Adipocyte (in vitro differentiated cells): Measurements from ENCODE around the gene PLCB2.
A peak's percentile ranks its signal among the peaks of the same experiment; 100 is the strongest.

ENCODE experiments used
- DNase-seq: peaks from one replicate; pipeline ENCODE4 v3.0.0-alpha.2; 2015; ENCODE audit warnings: low read depth
- H3K27me3 ChIP-seq: replicated peaks from 2 replicates; pipeline ENCODE4 v1.7.0; 2013; ENCODE audit warnings: mild to moderate bottlenecking, low read length, moderate library complexity; ENCODE audit not compliant: control insufficient read depth, insufficient read depth
- H3K36me3 ChIP-seq: 2 replicates; pipeline ENCODE4 v1.7.0; 2013; ENCODE audit warnings: low read length, mild to moderate bottlenecking, moderate library complexity; ENCODE audit not compliant: control insufficient read depth, insufficient read depth, severe bottlenecking
- H3K4me1 ChIP-seq: 2 replicates; pipeline ENCODE4 v1.7.0; 2013; ENCODE audit warnings: mild to moderate bottlenecking, low read length, moderate library complexity; ENCODE audit not compliant: control insufficient read depth, insufficient read depth
- H3K4me3 ChIP-seq: 2 replicates; pipeline ENCODE4 v1.7.0; 2013; ENCODE audit warnings: mild to moderate bottlenecking, low read length, moderate library complexity
- H3K9ac ChIP-seq: 2 replicates; pipeline ENCODE4 v1.7.0; 2013; ENCODE audit warnings: mild to moderate bottlenecking, low read length, moderate library complexity
- H3K9me3 ChIP-seq: 2 replicates; pipeline ENCODE4 v1.7.0; 2013; ENCODE audit warnings: mild to moderate bottlenecking, low read length, moderate library complexity; ENCODE audit not compliant: control insufficient read depth

Gene PLCB2

DNA sequence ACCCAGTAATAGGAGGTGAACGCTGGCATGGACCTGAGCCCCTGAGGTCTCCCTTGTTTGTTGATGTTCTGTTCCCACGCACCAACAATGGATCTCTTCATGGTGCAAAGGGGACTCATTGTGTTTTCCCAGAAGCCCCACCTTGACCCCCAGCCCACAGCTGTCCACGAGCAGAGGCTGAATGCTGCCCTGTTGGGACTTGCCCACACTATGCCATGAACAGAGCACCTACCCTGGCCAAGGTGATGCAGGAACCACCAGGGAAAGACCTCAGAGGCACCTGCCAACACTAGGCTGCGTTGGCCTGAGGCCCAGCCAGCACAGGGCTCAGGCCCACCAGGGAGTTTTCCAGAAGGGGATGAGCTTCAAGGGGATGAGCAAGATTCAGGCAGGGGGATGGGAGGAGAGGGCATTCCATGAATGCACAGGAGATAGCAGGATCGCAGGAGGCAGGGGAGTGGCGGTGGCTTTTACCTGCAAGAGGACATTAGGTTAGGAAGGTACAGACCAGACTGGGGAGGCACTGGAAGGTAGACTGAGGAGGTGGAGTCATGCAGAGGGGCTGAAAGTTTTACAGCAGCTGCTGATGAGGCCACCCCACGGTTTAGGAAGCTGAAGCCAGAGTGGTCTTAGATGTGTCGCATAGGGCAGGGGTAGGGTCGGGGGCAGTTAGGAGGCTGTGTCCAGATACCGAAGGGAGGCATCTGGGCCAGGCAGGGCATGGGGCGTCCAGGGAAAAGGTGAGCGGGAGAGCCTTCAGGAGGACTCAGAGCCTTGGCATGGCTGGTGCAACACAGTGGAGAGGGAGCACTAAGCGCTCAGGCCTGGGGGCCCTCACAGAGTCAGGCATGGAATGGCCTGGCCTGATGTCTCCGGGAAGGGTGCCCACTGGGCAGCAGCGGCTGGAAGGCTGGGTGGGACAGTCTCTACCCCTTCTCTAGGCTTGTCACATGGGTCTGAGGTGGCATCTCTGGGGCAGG, 39.1 kb upstream of the PLCB2 start:
- Histone ChIP-seq H3K4me1 (peaks cover 20% of the 10 kb centered on the region), H3K9ac (no peak overlapping the region), H3K4me3 (no peak overlapping the region), H3K9me3 (no peaks in the 10 kb centered on the region), H3K27me3 (peaks cover 8% of the 10 kb centered on the region), H3K36me3 (no peaks in the 10 kb centered on the region)
- no peak for DNase-seq

DNA sequence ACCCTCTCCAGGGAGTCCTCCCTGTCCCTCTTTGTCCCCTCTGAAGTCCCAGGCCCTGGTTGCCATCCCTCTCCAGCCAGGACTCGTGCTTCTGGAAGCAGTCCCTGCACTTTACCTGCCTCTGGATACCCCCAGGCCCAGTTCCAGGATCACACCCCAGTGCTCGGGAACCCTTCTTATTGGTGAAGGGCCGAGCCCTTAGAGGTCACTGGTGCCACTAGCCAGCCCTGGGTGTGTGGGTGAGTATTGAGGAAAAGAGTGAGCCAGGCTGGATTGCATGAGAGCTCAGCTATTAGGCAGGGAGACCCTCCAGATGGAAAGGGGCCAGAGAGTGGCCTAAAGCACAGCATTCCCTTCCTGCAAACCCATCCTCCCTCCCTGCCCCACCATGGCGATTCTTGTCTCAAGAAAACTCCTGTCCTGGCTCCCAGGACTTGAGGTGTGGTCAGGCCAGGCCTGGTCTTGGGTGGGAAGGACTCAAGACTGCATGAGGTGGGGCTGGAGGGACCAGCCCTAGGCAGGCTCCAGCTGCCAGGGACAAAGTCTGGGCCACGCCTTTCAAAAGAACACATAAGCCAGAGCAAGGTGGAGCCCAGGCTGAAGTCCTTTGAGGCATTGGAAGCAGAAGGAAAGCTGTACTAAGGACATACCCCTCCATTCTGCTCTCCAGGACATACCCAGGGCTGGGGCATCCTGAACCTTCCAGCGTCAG, 38.3 kb upstream of the PLCB2 start:
- DNase-seq: no peak
- no peak overlapping the region for H3K4me3 ChIP-seq
- H3K4me1 ChIP-seq: peaks cover 24% of the 10 kb centered on the region
- H3K9ac ChIP-seq: no peak overlapping the region
- H3K36me3 ChIP-seq: no peaks in the 10 kb centered on the region
- H3K9me3 ChIP-seq: no peaks in the 10 kb centered on the region
- peaks cover 4% of the 10 kb centered on the region for H3K27me3 ChIP-seq

DNA sequence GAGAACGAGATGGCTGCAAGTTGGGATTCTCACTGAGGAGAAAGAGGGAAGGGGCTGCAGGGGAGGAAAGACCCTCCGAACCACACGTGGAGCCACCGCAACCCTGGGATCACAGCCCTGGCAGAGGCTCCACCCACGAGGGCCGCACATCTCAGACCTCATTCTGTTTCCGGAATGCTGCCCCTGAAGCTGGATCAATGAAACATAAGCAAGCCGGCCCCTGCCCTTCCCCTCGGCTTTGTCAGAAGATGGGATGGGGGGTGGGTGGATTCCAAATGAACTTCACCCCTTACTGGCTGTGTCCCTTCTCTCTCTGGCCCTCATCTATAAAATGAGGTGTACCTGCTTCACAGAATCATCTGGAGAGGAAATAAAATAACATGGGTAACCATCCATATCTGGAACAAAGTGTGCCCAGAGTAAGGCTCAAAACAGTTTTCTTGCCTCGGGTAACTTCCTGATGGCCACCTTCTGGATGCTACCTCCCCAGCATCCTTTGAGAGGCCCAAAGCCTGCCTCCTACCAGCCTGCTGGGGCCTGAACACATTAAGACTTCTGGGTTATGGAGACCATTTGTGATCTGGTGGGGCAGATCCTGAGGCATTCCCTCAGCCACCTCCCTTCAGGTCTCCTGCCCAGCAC, 37.6 kb upstream of the PLCB2 start:
- H3K9me3 ChIP-seq: no peaks in the 10 kb centered on the region
- peaks cover 29% of the 10 kb centered on the region for H3K4me1 ChIP-seq
- H3K36me3 ChIP-seq: no peaks in the 10 kb centered on the region
- H3K9ac ChIP-seq: no peak overlapping the region
- H3K4me3 ChIP-seq: no peak overlapping the region
- DNase-seq: no peak
- H3K27me3 ChIP-seq: no peaks in the 10 kb centered on the region

DNA sequence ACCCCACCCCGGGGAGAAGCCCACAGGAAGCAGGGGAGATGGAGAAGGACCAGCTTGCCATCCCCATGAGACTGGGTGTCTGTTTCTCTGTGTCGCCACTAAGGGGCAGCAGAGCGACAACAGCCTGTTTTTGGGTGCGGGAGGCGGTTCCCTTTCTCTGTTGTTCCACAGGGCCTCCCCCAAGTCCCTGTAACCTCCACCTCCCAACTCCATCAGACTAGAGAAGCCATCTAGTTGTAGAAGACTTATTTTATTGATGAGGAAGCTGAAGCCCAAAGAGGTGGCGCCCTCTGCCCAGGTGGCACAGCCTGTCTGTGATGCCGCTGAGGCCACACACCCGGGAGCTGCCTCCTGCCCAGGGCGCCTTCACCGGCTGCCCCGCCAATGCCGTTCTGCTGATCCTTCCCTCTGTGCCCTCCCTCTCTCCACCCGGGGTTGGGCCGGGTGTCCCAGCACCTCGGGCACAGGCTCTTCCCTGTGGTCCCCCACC, 36.9 kb upstream of the PLCB2 start:
- peak; percentile 81 for DNase-seq
- no peaks in the 10 kb centered on the region for H3K36me3 ChIP-seq
- no peak overlapping the region for H3K9ac ChIP-seq
- no peaks in the 10 kb centered on the region for H3K9me3 ChIP-seq
- peaks cover 36% of the 10 kb centered on the region for H3K4me1 ChIP-seq
- H3K27me3 ChIP-seq: no peaks in the 10 kb centered on the region
- no peak overlapping the region for H3K4me3 ChIP-seq

DNA sequence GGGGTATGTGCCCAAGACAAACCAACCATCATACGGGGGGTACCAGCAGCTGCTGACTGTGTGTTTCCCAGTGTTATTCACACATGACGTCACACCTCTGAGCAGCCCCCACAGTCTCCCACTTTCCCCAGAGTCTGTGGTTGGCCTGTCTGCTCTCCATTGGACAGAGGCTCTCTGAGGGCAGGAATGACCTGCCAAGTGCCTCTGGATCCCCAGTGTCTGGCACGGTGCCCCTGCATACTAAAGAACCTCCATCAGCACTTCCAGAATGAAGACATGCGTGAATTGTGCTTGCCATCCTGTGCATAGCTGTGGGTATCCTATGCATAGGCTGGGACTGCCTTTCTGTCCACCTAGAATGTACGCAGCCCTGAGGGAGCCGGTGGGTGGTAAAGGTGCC, 36.5 kb upstream of the PLCB2 start:
- no peak overlapping the region for H3K4me3 ChIP-seq
- H3K9me3 ChIP-seq: no peaks in the 10 kb centered on the region
- H3K4me1 ChIP-seq: peaks cover 41% of the 10 kb centered on the region
- no peak for DNase-seq
- H3K9ac ChIP-seq: peak overlapping the region; percentile 20
- H3K27me3 ChIP-seq: no peaks in the 10 kb centered on the region
- H3K36me3 ChIP-seq: no peaks in the 10 kb centered on the region

DNA sequence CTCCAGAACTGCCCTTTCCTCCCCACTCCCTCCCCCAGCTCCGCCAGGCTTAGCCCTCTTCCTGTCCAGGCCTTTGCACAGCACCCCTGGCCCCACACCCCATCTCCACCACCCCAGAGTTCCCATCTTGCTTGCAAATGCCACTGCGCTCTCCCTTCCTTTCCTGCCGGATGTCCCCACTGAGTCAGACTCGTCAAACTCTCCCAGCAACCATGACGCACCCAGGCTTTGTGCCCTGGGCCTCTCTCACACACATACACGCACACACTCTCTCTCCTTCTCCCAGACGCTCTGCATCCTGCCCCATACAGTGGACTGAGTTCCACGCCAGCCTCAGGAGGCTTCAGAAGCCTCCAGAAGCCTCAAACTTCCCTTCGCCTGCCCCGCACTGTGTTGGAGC, 35.8 kb upstream of the PLCB2 start:
- Histone ChIP-seq H3K36me3 (no peaks in the 10 kb centered on the region), H3K9ac (peak overlapping the region; percentile 20), H3K9me3 (no peaks in the 10 kb centered on the region), H3K4me3 (no peak overlapping the region), H3K4me1 (peaks cover 48% of the 10 kb centered on the region), H3K27me3 (no peaks in the 10 kb centered on the region)
- peak; percentile 92 for DNase-seq

DNA sequence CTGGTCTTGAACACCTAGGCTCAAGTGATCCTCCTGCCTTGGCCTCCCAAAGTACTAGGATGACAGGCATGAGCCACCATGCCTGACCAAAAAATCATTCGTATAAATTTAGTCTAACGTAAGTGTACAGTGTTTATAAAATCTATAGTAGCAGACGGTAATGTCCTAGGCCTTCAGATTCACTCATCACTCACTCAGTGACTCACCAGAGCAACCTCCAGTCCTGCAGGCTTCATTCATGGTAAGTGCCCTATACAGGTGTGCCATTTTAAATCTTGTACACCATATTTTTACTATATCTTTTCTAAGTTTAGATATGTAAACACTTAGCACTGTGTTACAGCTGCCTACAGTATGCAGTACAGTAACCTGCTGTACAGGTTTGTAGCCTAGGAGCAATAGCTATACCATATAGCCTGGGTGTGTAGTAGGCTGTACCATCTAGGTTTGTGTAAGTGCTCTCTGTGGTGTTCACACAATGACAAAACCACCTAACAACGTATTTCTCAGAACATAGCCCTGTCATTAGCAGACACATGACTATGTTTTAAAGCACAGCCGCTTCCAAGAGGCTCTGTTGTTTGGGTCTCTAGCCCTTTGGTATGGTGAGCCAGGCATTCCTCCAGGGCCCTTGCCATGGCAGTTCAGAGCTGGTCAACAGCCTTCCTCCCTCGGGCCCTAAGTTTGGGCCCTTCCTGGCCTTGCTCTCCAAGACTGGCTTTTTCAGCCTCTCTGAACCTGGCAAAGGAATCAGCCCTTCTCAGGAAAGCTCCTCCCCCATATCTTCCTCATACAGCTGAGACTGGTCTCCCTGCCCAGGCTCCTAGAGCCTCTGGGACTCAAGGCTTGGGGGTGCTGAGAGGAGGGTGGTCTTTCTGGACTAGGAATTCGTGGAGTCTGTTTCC, 34.9 kb upstream of the PLCB2 start:
- no peaks in the 10 kb centered on the region for H3K27me3 ChIP-seq
- H3K9me3 ChIP-seq: no peaks in the 10 kb centered on the region
- H3K36me3 ChIP-seq: no peaks in the 10 kb centered on the region
- DNase-seq: no peak
- H3K9ac ChIP-seq: peak overlapping the region; percentile 52
- H3K4me3 ChIP-seq: no peak overlapping the region
- H3K4me1 ChIP-seq: peaks cover 56% of the 10 kb centered on the region

DNA sequence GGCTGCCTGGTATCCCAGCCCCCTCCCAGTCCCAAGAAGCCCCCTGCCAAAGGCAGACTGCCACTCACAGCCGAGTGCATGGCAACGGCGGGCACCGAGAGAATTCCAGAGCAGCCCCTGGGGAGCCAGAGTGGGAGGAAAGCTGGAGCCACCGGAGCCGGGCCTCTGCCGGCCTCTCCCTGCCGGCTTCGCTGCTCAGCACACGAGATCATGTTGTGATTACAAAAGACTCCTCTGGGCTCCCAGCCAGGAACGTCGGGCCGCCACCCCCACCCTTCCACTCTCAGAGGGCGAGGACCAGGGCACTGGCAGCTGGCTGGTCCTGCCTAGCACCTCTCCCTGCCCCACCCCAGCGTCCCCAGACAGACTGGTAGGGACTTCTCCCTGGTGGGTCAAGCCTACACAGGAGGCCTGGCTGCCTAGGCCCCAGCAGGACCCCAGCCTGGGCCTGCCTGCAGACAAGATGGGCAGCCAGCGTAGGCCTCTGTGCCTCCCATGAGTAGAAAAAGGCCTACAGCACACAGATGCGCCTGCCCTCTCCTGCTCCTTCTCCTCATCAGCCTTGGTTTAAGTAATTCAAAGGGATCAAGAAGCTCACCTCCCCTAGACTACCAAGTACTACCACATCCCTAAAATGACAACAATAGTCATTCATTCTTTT, 33.1 kb upstream of the PLCB2 start, which contains the start of gene CCDC9B:
TSS of gene CCDC9B (minus strand) at position 200 of the 661 bp plus-strand sequence. CDS start at position 80, 120 bp downstream.
- peak; percentile 97 for DNase-seq
- H3K27me3 ChIP-seq: no peaks in the 10 kb centered on the region
- no peaks in the 10 kb centered on the region for H3K36me3 ChIP-seq
- H3K9me3 ChIP-seq: no peaks in the 10 kb centered on the region
- H3K9ac ChIP-seq: peak within 1 kb of the TSS; percentile 92
- H3K4me1 ChIP-seq: peaks cover 63% of the 10 kb centered on the region
- peak within 1 kb of the TSS; percentile 73 for H3K4me3 ChIP-seq

DNA sequence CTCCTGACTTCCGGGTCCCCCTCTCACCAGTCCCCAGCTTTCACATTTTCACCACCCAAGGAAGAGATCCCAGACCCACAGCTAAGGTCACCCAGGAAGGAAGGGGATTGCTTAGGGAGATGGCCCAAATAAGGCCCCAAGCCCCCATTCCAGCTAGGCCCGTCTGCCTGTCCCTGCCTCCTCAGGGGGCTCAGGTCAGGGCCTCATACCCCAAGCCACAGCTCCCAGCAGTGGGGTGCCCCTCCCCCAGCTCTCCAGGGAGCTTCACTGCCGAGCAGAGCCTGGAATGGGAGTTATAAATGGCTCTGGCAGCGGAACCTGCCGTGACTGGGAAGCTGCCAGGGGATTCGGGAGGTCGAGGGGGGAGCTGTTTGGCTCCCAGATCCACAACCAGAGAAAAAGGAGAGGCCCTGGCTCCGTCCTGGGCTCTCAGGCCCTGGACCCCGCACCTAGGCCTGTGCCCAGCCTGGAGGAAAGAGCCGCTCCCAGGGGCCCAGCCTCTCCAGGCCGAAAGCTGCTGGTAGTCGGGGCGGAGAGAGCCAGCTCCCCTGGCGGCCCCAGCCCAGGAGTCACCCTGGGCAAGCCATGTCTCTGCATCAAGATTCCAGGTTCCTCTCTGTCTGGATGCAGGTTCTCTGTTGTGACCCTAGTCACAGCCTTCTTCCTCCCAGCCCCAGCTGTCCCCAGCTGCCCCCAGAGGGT, 32.5 kb upstream of the PLCB2 start:
- Histone ChIP-seq H3K9me3 (no peaks in the 10 kb centered on the region), H3K9ac (peak overlapping the region; percentile 92), H3K36me3 (no peaks in the 10 kb centered on the region), H3K4me1 (peaks cover 70% of the 10 kb centered on the region), H3K27me3 (no peaks in the 10 kb centered on the region), H3K4me3 (peak overlapping the region; percentile 73)
- DNase-seq: peak; percentile 80

DNA sequence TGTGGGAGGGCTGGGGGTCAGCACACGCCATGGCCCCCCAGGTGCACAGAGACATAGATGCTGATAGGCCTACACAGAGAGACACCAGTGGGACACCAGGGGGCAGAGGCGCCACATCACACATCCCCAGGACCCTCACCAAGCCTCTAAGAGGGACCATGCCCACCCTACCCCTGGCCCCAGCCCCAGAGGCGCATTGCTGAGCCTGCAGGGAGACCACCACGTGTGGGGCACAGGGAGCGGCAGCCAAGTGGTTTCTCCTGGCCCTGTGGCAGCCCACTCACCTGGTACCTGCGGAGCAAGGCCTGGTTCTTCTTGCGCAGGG, 31.8 kb upstream of the PLCB2 start:
- peak overlapping the region; percentile 92 for H3K9ac ChIP-seq
- H3K4me1 ChIP-seq: peaks cover 73% of the 10 kb centered on the region
- no peaks in the 10 kb centered on the region for H3K27me3 ChIP-seq
- H3K36me3 ChIP-seq: no peaks in the 10 kb centered on the region
- no peak for DNase-seq
- H3K4me3 ChIP-seq: peak overlapping the region; percentile 73
- H3K9me3 ChIP-seq: no peaks in the 10 kb centered on the region
